GM12865 (cell line): ENCODE measurements around the gene SURF6.
"Not testable (repeated sequence)": the region's sequence is repeated elsewhere in the genome, so short reads cannot be mapped to it uniquely, and the experiment has no call there.

ENCODE experiments used
- DNase-seq: peaks from one replicate; pipeline ENCODE4 v3.0.0; 2010; ENCODE audit warnings: low read depth
- H3K4me3 ChIP-seq: 2 replicates; pipeline ENCODE4 v1.5.1; 2011; ENCODE audit warnings: mild to moderate bottlenecking, low read depth, low read length, control low read depth
- TF ChIP-seq, protein P1 (sequence below): IDR thresholded peaks from 2 replicates; pipeline ENCODE4 v1.5.1; 2011; ENCODE audit warnings: low read length, control low read depth, low read depth, inconsistent platforms; ENCODE audit not compliant: insufficient read depth; ENCODE audit errors: missing control alignments

SURF6 gene

DNA sequence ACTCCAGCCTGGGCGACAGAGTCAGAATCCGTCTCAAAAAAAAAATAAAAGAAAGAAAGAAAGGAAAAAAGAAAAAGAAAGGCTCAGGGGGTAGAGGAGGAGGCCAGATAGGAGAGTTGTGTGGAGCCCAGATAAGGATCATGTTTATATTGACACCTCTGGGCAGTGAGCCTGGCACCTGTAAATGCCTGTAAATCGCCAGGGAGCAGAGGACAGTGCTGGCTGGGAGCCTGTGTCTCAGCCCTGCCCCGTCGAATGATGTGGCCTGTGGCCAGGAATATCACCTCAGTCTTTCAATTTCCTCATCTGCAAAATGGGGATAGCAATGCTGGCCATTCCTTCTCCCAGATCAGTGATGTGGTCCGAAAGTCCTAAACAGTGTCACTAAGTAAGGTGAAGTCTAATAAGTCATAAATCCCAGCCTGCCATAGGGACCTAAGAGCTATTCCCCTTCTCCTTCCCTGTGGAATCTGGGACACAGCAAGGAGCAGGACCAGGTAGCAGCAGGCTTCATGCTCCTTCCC is 50.7 kb downstream of the SURF6 start:
- no peak for DNase-seq
- no peak overlapping the region for H3K4me3 ChIP-seq
- TF ChIP-seq, protein P1, sequence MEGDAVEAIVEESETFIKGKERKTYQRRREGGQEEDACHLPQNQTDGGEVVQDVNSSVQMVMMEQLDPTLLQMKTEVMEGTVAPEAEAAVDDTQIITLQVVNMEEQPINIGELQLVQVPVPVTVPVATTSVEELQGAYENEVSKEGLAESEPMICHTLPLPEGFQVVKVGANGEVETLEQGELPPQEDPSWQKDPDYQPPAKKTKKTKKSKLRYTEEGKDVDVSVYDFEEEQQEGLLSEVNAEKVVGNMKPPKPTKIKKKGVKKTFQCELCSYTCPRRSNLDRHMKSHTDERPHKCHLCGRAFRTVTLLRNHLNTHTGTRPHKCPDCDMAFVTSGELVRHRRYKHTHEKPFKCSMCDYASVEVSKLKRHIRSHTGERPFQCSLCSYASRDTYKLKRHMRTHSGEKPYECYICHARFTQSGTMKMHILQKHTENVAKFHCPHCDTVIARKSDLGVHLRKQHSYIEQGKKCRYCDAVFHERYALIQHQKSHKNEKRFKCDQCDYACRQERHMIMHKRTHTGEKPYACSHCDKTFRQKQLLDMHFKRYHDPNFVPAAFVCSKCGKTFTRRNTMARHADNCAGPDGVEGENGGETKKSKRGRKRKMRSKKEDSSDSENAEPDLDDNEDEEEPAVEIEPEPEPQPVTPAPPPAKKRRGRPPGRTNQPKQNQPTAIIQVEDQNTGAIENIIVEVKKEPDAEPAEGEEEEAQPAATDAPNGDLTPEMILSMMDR, result no peak

DNA sequence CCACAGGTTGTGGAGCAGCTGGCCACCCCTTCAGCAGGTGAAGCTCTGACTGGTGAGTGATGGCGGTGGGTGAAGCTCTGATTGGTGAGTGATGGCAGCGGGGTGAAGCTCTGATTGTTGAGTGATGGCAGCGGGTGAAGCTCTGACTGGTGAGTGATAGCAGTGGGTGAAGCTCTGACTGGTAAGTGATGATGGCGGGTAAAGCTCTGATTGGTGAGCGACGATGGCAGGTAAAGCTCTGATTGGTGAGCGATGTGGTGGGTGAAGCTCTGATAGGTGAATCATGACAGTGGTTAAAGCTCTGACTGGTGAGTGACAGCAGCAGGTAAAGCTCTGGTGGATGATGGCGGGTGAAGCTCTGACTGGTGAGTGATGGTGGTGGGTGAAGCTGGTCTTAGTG is 51.6 kb downstream of the SURF6 start:
- no peak for DNase-seq
- no peak overlapping the region for H3K4me3 ChIP-seq
- TF ChIP-seq, protein P1, result no peak

DNA sequence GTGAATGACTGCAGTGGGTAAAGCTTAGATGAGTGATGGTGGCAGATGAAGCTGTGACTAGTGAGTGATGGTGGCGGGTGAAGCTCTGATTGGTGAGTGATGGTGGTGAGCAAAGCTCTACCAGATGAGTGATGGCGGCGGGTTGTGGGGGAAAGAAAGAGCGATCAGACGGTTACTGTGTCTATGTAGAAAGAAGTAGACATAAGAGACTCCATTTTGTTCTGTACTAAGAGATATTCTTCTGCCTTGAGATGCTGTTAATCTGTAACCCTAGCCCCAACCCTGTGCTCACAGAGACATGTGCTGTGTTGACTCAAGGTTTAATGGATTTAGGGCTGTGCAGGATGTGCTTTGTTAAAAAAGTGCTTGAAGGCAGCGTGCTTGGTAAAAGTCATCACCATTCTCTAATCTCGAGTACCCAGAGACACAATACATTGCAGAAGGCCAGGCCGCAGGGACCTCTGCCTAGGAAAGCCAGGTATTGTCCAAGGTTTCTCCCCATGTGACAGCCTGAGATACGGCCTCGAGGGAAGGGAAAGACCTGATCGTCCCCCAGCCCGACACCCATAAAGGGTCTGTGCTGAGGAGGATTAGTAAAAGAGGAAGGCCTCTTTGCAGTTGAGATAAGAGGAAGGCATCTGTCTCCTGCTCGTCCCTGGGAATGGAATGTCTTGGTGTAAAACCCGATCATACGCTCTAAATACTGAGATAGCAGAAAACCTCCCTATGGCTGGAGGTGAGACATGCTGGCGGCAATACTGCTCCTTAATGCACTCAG is 52.5 kb downstream of the SURF6 start:
- H3K4me3 ChIP-seq, DNase-seq: not testable (repeated sequence)

DNA sequence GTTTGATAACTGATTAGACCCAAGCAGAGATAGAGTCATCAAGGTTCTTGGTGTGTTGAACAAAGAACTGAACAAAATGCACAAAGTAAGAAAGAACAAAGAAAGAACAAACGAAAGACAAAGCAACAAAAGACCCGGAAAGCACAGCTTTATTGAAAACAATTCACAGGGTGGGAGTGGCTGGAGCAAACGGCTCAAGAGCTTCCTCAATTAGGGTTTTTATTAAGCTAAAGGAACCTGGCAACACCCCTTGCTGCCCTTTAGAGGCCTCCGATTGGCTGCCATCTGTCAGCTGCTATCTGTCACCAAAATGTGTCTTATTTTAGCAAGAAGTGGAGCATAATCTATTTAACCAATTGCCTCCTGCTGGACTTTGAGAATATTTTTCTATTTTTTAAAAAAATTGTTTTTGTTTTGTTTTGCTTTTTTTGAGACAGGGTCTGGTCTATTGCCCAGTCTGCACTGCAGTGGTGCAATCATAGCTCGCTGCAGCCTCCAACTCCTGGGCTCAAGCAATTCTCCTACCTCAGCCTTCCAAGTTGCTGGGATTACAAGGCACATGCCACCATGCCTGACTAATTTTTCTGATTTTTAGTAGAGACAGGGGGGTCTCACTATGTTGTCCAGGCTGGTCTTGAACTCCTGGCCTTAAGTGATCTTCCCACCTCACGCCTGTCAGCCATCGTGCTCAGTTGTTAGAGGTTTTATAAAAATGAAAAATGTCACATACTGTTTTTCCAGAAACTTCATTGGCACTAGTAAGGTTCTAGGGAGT is 53.3 kb downstream of the SURF6 start:
- DNase-seq, result no peak
- TF ChIP-seq, protein P1, result no peak
- H3K4me3 ChIP-seq, result no peak overlapping the region

DNA sequence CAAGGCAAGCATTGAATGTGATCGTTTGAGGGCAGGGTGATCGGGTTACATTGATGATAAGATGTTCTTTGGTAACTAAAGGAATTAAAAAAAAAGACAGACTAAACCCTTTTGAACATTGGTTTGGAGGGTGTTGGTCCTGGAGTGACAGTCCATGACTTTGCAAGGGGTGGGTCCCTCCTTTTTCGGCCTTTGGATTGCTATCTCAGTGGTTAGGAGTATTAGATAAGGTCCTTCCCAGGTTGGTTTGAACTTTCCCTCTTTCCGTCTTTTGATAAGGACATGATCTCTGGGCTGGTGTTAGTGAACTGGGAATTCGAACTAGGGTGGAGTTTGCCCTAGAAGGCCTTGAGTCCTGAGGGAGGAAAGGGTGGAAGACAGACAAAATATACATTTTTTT is 55.6 kb downstream of the SURF6 start:
- DNase-seq, result no peak
- no peak overlapping the region for H3K4me3 ChIP-seq
- TF ChIP-seq, protein P1, result no peak
